NCI-H2107 (cell line): ENCODE measurements around the gene DGCR2.
"Not testable (repeated sequence)": the region's sequence is repeated elsewhere in the genome, so short reads cannot be mapped to it uniquely, and the experiment has no call there.

ENCODE experiments used
- DNase-seq: peaks from one replicate; lab custom pipeline; 2025; lab: John Stamatoyannopoulos, UW

The DGCR2 gene, protein sequence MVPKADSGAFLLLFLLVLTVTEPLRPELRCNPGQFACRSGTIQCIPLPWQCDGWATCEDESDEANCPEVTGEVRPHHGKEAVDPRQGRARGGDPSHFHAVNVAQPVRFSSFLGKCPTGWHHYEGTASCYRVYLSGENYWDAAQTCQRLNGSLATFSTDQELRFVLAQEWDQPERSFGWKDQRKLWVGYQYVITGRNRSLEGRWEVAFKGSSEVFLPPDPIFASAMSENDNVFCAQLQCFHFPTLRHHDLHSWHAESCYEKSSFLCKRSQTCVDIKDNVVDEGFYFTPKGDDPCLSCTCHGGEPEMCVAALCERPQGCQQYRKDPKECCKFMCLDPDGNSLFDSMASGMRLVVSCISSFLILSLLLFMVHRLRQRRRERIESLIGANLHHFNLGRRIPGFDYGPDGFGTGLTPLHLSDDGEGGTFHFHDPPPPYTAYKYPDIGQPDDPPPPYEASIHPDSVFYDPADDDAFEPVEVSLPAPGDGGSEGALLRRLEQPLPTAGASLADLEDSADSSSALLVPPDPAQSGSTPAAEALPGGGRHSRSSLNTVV

GRCh38 chr22:19122143-19122751 is at the start of gene DGCR2:
Gene DGCR2, minus strand, starts transcription at chr22:19122412. Its CDS starts 206 bp downstream, at chr22:19122206.
- DNase-seq = peak; percentile 82

GRCh38 chr22:19169947-19170318 is 47.7 kb upstream of the DGCR2 start:
- DNase-seq = no peak

GRCh38 chr22:19169002-19169946 is 47.1 kb upstream of the DGCR2 start:
- no peak for DNase-seq

DNA sequence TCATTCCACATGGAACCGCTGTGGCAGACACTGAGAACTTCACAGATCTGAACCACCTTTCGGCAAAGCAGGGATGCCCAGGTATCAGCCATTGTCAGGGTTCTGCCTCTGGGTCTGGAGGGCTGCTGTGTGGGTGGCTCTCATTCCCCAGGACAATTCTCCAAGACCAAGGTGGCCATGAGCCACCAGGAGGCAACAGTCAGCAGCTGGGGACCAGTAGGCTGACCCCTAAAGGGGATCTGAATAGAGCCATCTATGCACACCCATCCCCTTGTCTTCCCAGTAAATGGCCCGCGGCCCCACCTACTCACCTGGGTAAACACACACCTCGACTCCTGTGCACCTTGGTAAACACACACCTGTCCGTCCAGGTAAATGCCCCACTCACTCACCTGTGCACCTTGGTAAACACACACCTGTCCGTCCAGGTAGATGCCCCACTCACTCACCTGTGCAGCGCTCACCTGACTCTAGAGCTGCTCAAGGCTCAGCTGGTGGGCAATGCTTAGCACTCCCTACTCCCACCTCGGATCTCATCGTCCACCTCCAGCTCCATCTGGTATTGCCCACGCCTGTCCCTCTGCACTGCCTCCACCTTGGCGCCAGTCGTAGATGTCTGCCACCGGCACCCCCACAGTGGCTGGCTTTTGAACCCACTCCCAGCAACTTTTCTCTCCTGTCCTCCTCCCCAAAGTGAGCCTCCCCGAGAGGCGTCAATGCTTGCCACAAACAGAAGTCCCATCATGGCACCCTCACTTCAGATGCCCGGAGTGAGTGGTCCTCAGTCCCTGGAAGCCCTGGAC is 46.1 kb upstream of the DGCR2 start:
- no peak for DNase-seq

- DNase-seq = no peak
These were observed 45.1 kb upstream of the DGCR2 start for GRCh38 chr22:19167106-19167869.

DNA sequence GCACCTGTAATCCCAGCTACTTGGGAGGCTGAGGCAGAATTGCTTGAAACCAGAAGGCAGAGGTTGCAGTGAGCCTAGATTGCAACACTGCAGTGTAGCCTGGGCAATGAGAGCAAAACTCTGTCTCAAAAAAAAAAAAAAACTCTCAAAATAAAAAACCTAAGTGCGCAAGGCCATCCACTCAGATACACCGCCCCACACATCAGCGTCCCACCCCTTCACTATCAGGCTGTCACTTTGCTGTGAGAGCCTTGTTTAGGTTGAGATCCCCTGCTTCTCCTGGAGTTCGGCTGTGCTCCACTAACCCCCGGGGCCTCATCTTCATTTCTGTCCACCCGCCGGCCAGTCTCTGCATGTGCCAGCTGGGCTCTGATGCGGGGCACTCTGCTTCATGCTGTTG is 44.2 kb upstream of the DGCR2 start:
- no peak for DNase-seq

DNA sequence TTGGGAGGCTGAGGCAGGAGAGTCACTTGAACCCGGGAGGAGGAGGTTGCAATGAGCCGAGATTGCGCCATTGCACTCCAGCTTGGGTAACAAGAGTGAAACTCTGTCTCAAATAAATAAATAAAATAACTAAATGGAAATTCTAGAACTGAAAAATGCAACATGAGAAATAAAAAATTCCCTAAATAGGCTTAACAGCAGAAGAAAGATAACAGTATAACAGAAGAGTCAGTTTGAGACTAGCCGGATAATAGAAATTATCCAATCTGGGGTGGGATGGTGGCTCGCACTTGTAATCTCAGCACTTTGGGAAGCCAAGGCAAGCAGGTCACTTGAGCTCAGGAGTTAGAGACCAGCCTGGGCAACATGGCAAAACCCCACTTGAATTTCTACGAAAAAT is 42.2 kb upstream of the DGCR2 start:
- no peak for DNase-seq

DNA sequence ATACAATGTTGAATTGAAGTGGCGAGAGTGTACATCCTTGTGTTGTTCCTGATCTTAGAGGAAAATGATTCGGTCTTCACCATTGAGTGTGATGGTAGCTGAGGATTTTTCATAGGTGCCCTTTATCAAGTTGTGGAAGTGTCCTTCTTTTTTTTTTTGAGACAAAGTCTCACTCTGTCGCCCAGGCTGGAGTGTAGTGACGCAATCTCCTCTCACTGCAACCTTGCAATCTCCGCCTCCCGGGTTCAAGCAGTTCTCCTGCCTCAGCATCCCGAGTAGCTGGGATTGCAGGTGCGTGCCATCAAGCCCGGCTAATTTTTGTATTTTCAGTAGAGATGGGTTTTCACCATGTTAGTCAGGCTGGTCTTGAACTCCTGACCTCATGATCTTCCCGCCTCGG is 36.4 kb upstream of the DGCR2 start:
- DNase-seq = not testable (repeated sequence)

DNA sequence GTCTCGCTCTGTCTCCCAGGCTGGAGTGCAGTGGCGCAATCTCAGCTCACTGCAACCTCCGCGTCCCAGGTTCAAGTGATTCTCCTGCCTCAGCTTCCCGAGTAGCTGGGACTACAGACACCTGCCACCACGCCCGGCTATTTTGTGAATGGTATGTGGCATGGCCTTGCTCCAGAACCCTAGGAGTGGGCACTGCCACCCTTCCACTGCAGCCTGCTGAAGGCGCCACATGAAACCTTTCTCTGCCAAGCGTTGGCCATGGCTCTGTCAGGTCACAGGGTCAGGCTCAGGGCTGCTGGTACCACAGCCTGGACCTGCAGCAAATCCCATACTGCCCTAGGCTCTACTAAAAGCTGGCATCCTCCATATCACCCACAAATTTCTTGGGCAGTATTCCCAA is 33.9 kb upstream of the DGCR2 start:
- not testable (repeated sequence) for DNase-seq

- DNase-seq = no peak
These were observed 31.0 kb upstream of the DGCR2 start for GRCh38 chr22:19152942-19153883.

GRCh38 chr22:19151329-19152191 is 29.3 kb upstream of the DGCR2 start:
- DNase-seq = no peak

DNA sequence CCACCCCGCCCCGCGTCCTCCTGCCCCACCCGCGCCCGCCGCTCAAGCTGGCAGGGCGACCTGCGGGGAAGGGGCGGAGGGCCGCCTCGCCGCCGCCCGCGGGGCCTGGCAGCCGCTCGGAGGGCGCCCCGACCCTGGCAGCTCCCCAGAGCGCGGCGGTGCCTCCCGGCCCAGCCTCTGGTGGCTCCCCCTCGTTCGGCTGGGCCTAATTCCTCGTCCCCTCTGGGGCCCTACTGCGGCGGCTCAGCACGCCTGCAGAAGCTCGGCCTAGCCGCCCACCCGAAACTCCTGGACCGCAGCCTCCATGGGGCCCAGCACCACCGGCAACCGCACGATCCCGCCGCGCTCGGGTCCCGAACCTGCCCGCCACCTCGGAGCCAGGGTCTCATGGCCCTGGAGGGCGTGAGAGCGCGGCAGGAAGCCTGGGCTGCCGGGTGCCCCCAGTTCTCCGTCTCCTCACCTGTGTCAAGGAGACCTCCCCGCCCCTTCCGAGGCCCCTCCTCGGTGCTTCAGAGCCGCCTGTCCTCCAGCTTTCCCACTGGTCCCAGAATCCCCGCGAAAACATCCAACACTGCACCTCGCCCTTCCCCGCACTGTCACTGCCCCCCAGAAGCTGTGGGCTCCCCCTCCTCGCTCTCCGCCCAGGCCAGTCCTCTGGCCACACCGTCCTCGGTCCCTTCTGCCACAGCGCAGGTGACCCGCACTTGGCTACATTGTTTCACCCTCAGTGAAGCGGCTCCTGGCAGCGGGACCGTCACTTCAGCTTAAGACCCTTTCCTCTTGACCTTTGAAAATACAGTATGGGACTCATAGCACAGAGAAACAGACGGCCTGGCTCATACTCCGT is 28.5 kb upstream of the DGCR2 start:
- no peak for DNase-seq

GRCh38 chr22:19149991-19150390 is 27.8 kb upstream of the DGCR2 start, which contains the start of gene GSC2:
Gene GSC2, minus strand, starts transcription at chr22:19150292. Its CDS starts 9 bp downstream, at chr22:19150283.
- no peak for DNase-seq

GRCh38 chr22:19149047-19149883 is 27.1 kb upstream of the DGCR2 start:
- DNase-seq = no peak

GRCh38 chr22:19148417-19149046 is 26.3 kb upstream of the DGCR2 start:
- DNase-seq = no peak

- no peak for DNase-seq
These were observed 25.1 kb upstream of the DGCR2 start for GRCh38 chr22:19147195-19147780.
